Ovary (tissue), 9 donors: Measurements from ENCODE around the gene USP31. TPM values are rescaled to one million over a fixed set of nuclear protein-coding genes. Genes with fewer than 3 reads are reported as not detected.

Source experiments
- DNase-seq, 5 donors: peaks; one replicate each; pipeline ENCODE4 v3.0.0-alpha.2; 2019 to 2020
- H3K27ac ChIP-seq, 2 donors: fragments of 200-600 bp; one replicate each; pipeline versions ENCODE4 v1.5.1 to v1.8.0; 2019 to 2022
- H3K27me3 ChIP-seq: fragments of 200-600 bp; one replicate; pipeline ENCODE4 v1.8.0; 2022
- H3K36me3 ChIP-seq: fragments of 200-600 bp; sonication (generic); one replicate; pipeline ENCODE4 v1.5.1; 2019
- H3K4me1 ChIP-seq: one replicate; pipeline ENCODE4 v1.8.1; 2013; ENCODE audit warnings: mild to moderate bottlenecking, moderate library complexity; ENCODE audit not compliant: insufficient read depth
- H3K4me3 ChIP-seq: fragments of 200-600 bp; sonication (generic); one replicate; pipeline ENCODE4 v1.5.1; 2017
- H3K9me3 ChIP-seq, 2 donors: fragments of 200-600 bp in 1 of 2; sonication (generic) in 1 of 2; one replicate each; pipeline versions ENCODE4 v1.5.1 to v1.8.1; 2013 to 2019; ENCODE audit warnings: mild to moderate bottlenecking in 1 of 2, moderate library complexity in 1 of 2
- CTCF ChIP-seq, 3 donors: fragments of 450-650 bp in 2 of 3; fragments of 200-600 bp in 1 of 3; IDR thresholded peaks; one replicate each; pipeline versions ENCODE4 v1.5.1 to v1.8.0; 2016 to 2022; ENCODE audit warnings: antibody characterized with exemption in 3 of 3, mild to moderate bottlenecking in 1 of 3
- EP300 ChIP-seq: sonication (generic); formaldehyde crosslinking; IDR thresholded peaks from one replicate; pipeline ENCODE4 v1.6.1; 2017; ENCODE audit warnings: antibody characterized with exemption
- POLR2A ChIP-seq: fragments of 450-650 bp; IDR thresholded peaks from one replicate; pipeline ENCODE4 v1.6.1; 2017; ENCODE audit warnings: antibody characterized with exemption, mild to moderate bottlenecking, moderate library complexity
- WGBS, 3 donors: extraction: QIAGEN DNeasy Blood & Tissue Kit in 1 of 3; methylation state at CpG; one replicate each; pipeline versions ENCODE4 v1.1.5 to v1.1.7; 2013 to 2017; 5-methylcytosine and 5-hydroxymethylcytosine counted together
- intact Hi-C, 4 donors: fragments of 100-400 bp; cut with DNase I; formaldehyde crosslinking; loops; one replicate each; pipeline versions ENCODE4 v1.11.0 to v1.15.1; 2022 to 2023
- polyA plus RNA-seq, 2 donors: library from polyadenylated mRNA; stranded (reverse); fragments of 200-250 nt in 1 of 2; fragments of 350-450 nt in 1 of 2; fragmentation: Illumina TruSeq in 1 of 2; extraction: RNeasy Lipid Tissue Mini Kit (QIAGEN cat#74804) in 1 of 2; gene quantifications; one replicate each; pipeline ENCODE4 v1.2.3, GENCODE V29; 2013 to 2014
- total RNA-seq, 7 donors: library from RNA; depleted of rRNA in 2 of 7; stranded (reverse); fragments of >200 nt in 2 of 7; fragmentation: NEBNext Ultra II Directional in 3 of 7; extraction: Animal tissue kit (Norgen Biotek cat#: 25700) in 3 of 7; gene quantifications; one replicate each; pipeline versions ENCODE4 v1.1.0 to v1.2.4, GENCODE V29; 2016 to 2023
- donor health status: DM: no; HTN: no; CAD: no; lungs with moderate emphysema.
- donor health status: DM: no; HTN: no; CAD: no.
- donor health status: Bipolar disorder and iron deficiency.
- donor health status: DM: yes; HTN: yes; CAD: no.
- donor health status: DM: no; HTN: no; CAD: no.
- donor health status: DM: yes; HTN: yes; CAD: no.

Gene USP31
- total and polyA plus RNA-seq, 9 donors, result 1.5 to 10.6 (median 7.3) TPM

- Histone ChIP-seq H3K4me1 (no peaks in the 10 kb centered on the region), H3K4me3 (no peak overlapping the region), H3K36me3 (no peaks in the 10 kb centered on the region), H3K27me3 (no peaks in the 10 kb centered on the region), H3K27ac (no peak overlapping the region), H3K9me3 (no peaks in the 10 kb centered on the region)
- no peak for DNase-seq
- TF ChIP-seq EP300, result no peak
- TF ChIP-seq POLR2A, result no peak
- no peak for TF ChIP-seq CTCF (IDR thresholded peaks at IDR 0.05)
- 63 to 77% (median 67%) methylated on average over 4 of the region's 4 CpGs for WGBS, 3 donors
- intact Hi-C loops, result no loop called here
These were observed 125.2 kb downstream of the USP31 start for GRCh38 chr16:23024044-23024443.

- intact Hi-C loops, result no loop called here
- H3K36me3 ChIP-seq, result no peaks in the 10 kb centered on the region
- H3K27ac ChIP-seq, result no peak overlapping the region
- no peaks in the 10 kb centered on the region for H3K27me3 ChIP-seq
- no peaks in the 10 kb centered on the region for H3K9me3 ChIP-seq
- DNase-seq, result no peak
- 81 to 94% (median 88%) methylated on average over 3 of the region's 3 CpGs for WGBS, 3 donors
- TF ChIP-seq EP300, result no peak
- TF ChIP-seq CTCF (IDR thresholded peaks at IDR 0.05), result no peak
- TF ChIP-seq POLR2A, result no peak
- H3K4me3 ChIP-seq, result no peak overlapping the region
- H3K4me1 ChIP-seq, result no peaks in the 10 kb centered on the region
These were observed 129.2 kb downstream of the USP31 start for GRCh38 chr16:23020084-23020483.

- 58 to 81% (median 67%) methylated on average over 1 of the region's 1 CpG for WGBS, 3 donors
- Histone ChIP-seq H3K27ac (no peak overlapping the region), H3K36me3 (no peaks in the 10 kb centered on the region), H3K9me3 (no peaks in the 10 kb centered on the region), H3K4me1 (no peaks in the 10 kb centered on the region), H3K27me3 (no peaks in the 10 kb centered on the region), H3K4me3 (no peak overlapping the region)
- TF ChIP-seq EP300 (no peak), POLR2A (no peak), CTCF (IDR thresholded peaks at IDR 0.05) (no peak)
- intact Hi-C loops, result no loop called here
- DNase-seq, result no peak
These were observed 132.9 kb downstream of the USP31 start for GRCh38 chr16:23016368-23016767.

GRCh38 chr16:23015580-23015979 lies 133.7 kb downstream of the USP31 start:
- DNase-seq, result no peak
- WGBS, 3 donors, result 53 to 78% (median 64%) methylated on average over 2 of the region's 2 CpGs
- intact Hi-C loops, result no loop called here

More at GRCh38 chr16:23015580-23015979, 133.7 kb downstream of the USP31 start:
- H3K9me3 ChIP-seq, result no peaks in the 10 kb centered on the region
- H3K27me3 ChIP-seq, result no peaks in the 10 kb centered on the region
- H3K36me3 ChIP-seq, result no peaks in the 10 kb centered on the region
- H3K27ac ChIP-seq, result no peak overlapping the region
- H3K4me3 ChIP-seq, result no peak overlapping the region
- no peaks in the 10 kb centered on the region for H3K4me1 ChIP-seq
- TF ChIP-seq CTCF (IDR thresholded peaks at IDR 0.05) (no peak), EP300 (no peak)
